ENCODE data around the gene CPNE6. TPM values are rescaled to one million over a fixed set of nuclear protein-coding genes. Genes with fewer than 3 reads are reported as not detected.
A peak's percentile ranks its signal among the peaks of the same experiment; 100 is the strongest.
"Not testable (repeated sequence)": the region's sequence is repeated elsewhere in the genome, so short reads cannot be mapped to it uniquely, and the experiment has no call there.

The CPNE6 gene
- total RNA-seq, 2 experiments from 2014 or later: not detected

- peaks cover 24% of the 10 kb centered on the region for H3K4me1 Mint-ChIP-seq
- H3K27ac Mint-ChIP-seq: no peak overlapping the region
- DNase-seq: no peak
- no peaks in the 10 kb centered on the region for H3K9me3 Mint-ChIP-seq
- no peak overlapping the region for H3K4me3 Mint-ChIP-seq
- H3K36me3 Mint-ChIP-seq (ENCODE audit: low read depth): peaks cover 56% of the 10 kb centered on the region
- H3K27me3 Mint-ChIP-seq: no peaks in the 10 kb centered on the region
- CTCF ChIA-PET: interaction anchor here (9.8 kb wide), 1 partner anchor 10 kb away, joined by 254 read pairs; the partner anchor contains the start of gene PCK2
- POLR2A ChIA-PET: interaction anchor here (1.4 to 8.2 kb wide), 3 partner anchors 8 to 43 kb away, joined by 3 to 149 read pairs (median 15); partner anchors contain the start of genes DCAF11, NRL, PCK2 and PSME2
These were observed 32.1 kb downstream of the CPNE6 start for GRCh38 chr14:24103451-24103850.

- DNase-seq, H3K27me3 Mint-ChIP-seq, H3K27ac Mint-ChIP-seq, H3K4me3 Mint-ChIP-seq, H3K9me3 Mint-ChIP-seq: not testable (repeated sequence)
- ChIA-PET CTCF (interaction anchor here (1.1 to 9.8 kb wide), 4 partner anchors 12 to 98 kb away, joined by 3 to 254 read pairs (median 86); partner anchors contain the start of genes IRF9 and PCK2), POLR2A (interaction anchor here (1.2 to 8.2 kb wide), 7 partner anchors 8 to 55 kb away, joined by 3 to 149 read pairs (median 15); partner anchors contain the start of genes DCAF11, EMC9, IRF9 and NRL)
- H3K4me1 Mint-ChIP-seq: peaks cover 38% of the 10 kb centered on the region
- peaks cover 36% of the 10 kb centered on the region for H3K36me3 Mint-ChIP-seq (ENCODE audit: low read depth)
These were observed 34.4 kb downstream of the CPNE6 start for GRCh38 chr14:24105609-24106239.

GRCh38 chr14:24106672-24107271 lies 35.4 kb downstream of the CPNE6 start:
- Mint-ChIP-seq H3K36me3 (ENCODE audit: low read depth) (peaks cover 31% of the 10 kb centered on the region), H3K9me3 (no peaks in the 10 kb centered on the region), H3K27ac (no peak overlapping the region), H3K27me3 (no peaks in the 10 kb centered on the region), H3K4me1 (peaks cover 43% of the 10 kb centered on the region), H3K4me3 (no peak overlapping the region)
- POLR2A ChIA-PET: interaction anchor here (1.2 to 8.2 kb wide), 10 partner anchors 11 to 54 kb away, joined by 3 to 149 read pairs (median 10); partner anchors contain the start of genes EMC9, IRF9, PCK2 and PSME1
- CTCF ChIA-PET: interaction anchor here (1.1 to 9.8 kb wide), 6 partner anchors 13 to 99 kb away, joined by 3 to 254 read pairs (median 15); partner anchors contain the start of genes IRF9 and PCK2
- no peak for DNase-seq

GRCh38 chr14:24108336-24108874 lies 37.0 kb downstream of the CPNE6 start:
- no peak for DNase-seq
- peak overlapping the region; percentile 8 for H3K4me3 Mint-ChIP-seq
- peaks cover 18% of the 10 kb centered on the region for H3K36me3 Mint-ChIP-seq (ENCODE audit: low read depth)
- H3K9me3 Mint-ChIP-seq: no peaks in the 10 kb centered on the region
- POLR2A ChIA-PET: interaction anchor here (0.5 to 8.2 kb wide), 20 partner anchors 8 to 566 kb away, joined by 3 to 149 read pairs (median 7); partner anchors contain the start of genes CARMIL3, CHMP4A, EMC9 and IRF9
- peaks cover 43% of the 10 kb centered on the region for H3K4me1 Mint-ChIP-seq
- CTCF ChIA-PET: interaction anchor here (0.6 to 9.8 kb wide), 36 partner anchors 10 to 476 kb away, joined by 3 to 254 read pairs (median 5); partner anchors contain the start of genes CARMIL3, CIDEB, EMC9 and IRF9
- no peaks in the 10 kb centered on the region for H3K27me3 Mint-ChIP-seq
- H3K27ac Mint-ChIP-seq: peak overlapping the region; percentile 98

GRCh38 chr14:24110060-24110459 lies 38.7 kb downstream of the CPNE6 start:
- H3K4me3 Mint-ChIP-seq: no peak overlapping the region
- ChIA-PET CTCF (interaction anchor here (0.8 to 9.8 kb wide), 11 partner anchors 16 to 321 kb away, joined by 3 to 254 read pairs (median 5); partner anchors contain the start of genes EMC9, IRF9, PCK2 and PSME1), POLR2A (interaction anchor here (0.6 to 8.2 kb wide), 12 partner anchors 14 to 1608 kb away, joined by 3 to 149 read pairs (median 4); partner anchors contain the start of genes EMC9, IRF9, PCK2 and PSME1)
- peaks cover 43% of the 10 kb centered on the region for H3K4me1 Mint-ChIP-seq
- peaks cover 3% of the 10 kb centered on the region for H3K36me3 Mint-ChIP-seq (ENCODE audit: low read depth)
- H3K27ac Mint-ChIP-seq: no peak overlapping the region
- no peaks in the 10 kb centered on the region for H3K9me3 Mint-ChIP-seq
- no peak for DNase-seq
- H3K27me3 Mint-ChIP-seq: no peaks in the 10 kb centered on the region

GRCh38 chr14:24110523-24110922 lies 39.2 kb downstream of the CPNE6 start:
- Mint-ChIP-seq H3K27me3 (no peaks in the 10 kb centered on the region), H3K9me3 (no peaks in the 10 kb centered on the region), H3K4me1 (peaks cover 47% of the 10 kb centered on the region), H3K4me3 (no peak overlapping the region), H3K36me3 (ENCODE audit: low read depth) (peaks cover 4% of the 10 kb centered on the region), H3K27ac (no peak overlapping the region)
- DNase-seq: no peak
- POLR2A ChIA-PET: interaction anchor here (0.7 to 8.2 kb wide), 10 partner anchors 15 to 58 kb away, joined by 3 to 149 read pairs (median 6); partner anchors contain the start of genes EMC9, IRF9, PCK2 and PSME1
- CTCF ChIA-PET: interaction anchor here (0.8 to 9.8 kb wide), 10 partner anchors 16 to 321 kb away, joined by 3 to 254 read pairs (median 5); partner anchors contain the start of genes EMC9, IRF9, PCK2 and PSME1

GRCh38 chr14:24113379-24113800 lies 42.0 kb downstream of the CPNE6 start:
- ChIA-PET POLR2A (interaction anchor here (0.6 to 12.4 kb wide), 31 partner anchors 8 to 317 kb away, joined by 3 to 448 read pairs (median 9); partner anchors contain the start of genes CARMIL3, CBLN3, CHMP4A and CIDEB), CTCF (interaction anchor here (0.8 to 4.5 kb wide), 12 partner anchors 19 to 793 kb away, joined by 3 to 39 read pairs (median 10); partner anchors contain the start of genes DHRS4, EMC9, IRF9 and PCK2)
- no peaks in the 10 kb centered on the region for H3K9me3 Mint-ChIP-seq
- peaks cover 51% of the 10 kb centered on the region for H3K4me1 Mint-ChIP-seq
- peak overlapping the region; percentile 98 for H3K4me3 Mint-ChIP-seq
- no peak for DNase-seq
- H3K27ac Mint-ChIP-seq: peak overlapping the region; percentile 100
- no peaks in the 10 kb centered on the region for H3K27me3 Mint-ChIP-seq
- peaks cover 28% of the 10 kb centered on the region for H3K36me3 Mint-ChIP-seq (ENCODE audit: low read depth)

GRCh38 chr14:24113801-24114531 lies 42.6 kb downstream of the CPNE6 start:
- Mint-ChIP-seq H3K4me3 (peak overlapping the region; percentile 98), H3K27me3 (no peaks in the 10 kb centered on the region), H3K36me3 (ENCODE audit: low read depth) (peaks cover 34% of the 10 kb centered on the region), H3K27ac (peak overlapping the region; percentile 100), H3K9me3 (no peaks in the 10 kb centered on the region), H3K4me1 (peaks cover 48% of the 10 kb centered on the region)
- ChIA-PET CTCF (interaction anchor here (0.5 to 4.5 kb wide), 23 partner anchors 12 to 793 kb away, joined by 3 to 39 read pairs (median 7); partner anchors contain the start of genes CARMIL3, CIDEB, DHRS4 and EMC9), POLR2A (interaction anchor here (0.8 to 12.4 kb wide), 44 partner anchors 9 to 323 kb away, joined by 3 to 448 read pairs (median 6); partner anchors contain the start of genes CARMIL3, CBLN3, CHMP4A and CIDEB)
- DNase-seq: peak; percentile 86

GRCh38 chr14:24114532-24115421 lies 43.4 kb downstream of the CPNE6 start, which contains the start of the genes DCAF11 and NRL:
Gene DCAF11, plus strand, starts transcription at chr14:24114777. Its CDS starts 818 bp downstream, at chr14:24115595.
Gene NRL, minus strand, starts transcription at chr14:24114949. Its CDS starts 32,101 bp downstream, at chr14:24082848.
- Mint-ChIP-seq H3K4me3 (peak within 1 kb of the TSS; percentile 98), H3K4me1 (peaks cover 42% of the 10 kb centered on the region), H3K9me3 (no peaks in the 10 kb centered on the region), H3K27me3 (no peaks in the 10 kb centered on the region), H3K27ac (peak within 1 kb of the TSS; percentile 100), H3K36me3 (ENCODE audit: low read depth) (peaks cover 42% of the 10 kb centered on the region)
- CTCF ChIA-PET: interaction anchor here (1.0 to 4.5 kb wide), 23 partner anchors 10 to 794 kb away, joined by 3 to 39 read pairs (median 7); partner anchors contain the start of genes CARMIL3, CIDEB, DHRS4 and EMC9
- peak; percentile 98 for DNase-seq
- POLR2A ChIA-PET: interaction anchor here (0.8 to 12.4 kb wide), 47 partner anchors 10 to 327 kb away, joined by 3 to 448 read pairs (median 6); partner anchors contain the start of genes CARMIL3, CBLN3, CHMP4A and CIDEB

GRCh38 chr14:24115422-24116127 lies 44.2 kb downstream of the CPNE6 start:
- Mint-ChIP-seq H3K36me3 (ENCODE audit: low read depth) (peaks cover 45% of the 10 kb centered on the region), H3K4me1 (peaks cover 39% of the 10 kb centered on the region), H3K27ac (peak overlapping the region; percentile 100), H3K4me3 (peak overlapping the region; percentile 98), H3K9me3 (no peaks in the 10 kb centered on the region), H3K27me3 (no peaks in the 10 kb centered on the region)
- no peak for DNase-seq
- ChIA-PET POLR2A (interaction anchor here (0.9 to 12.4 kb wide), 28 partner anchors 9 to 326 kb away, joined by 3 to 448 read pairs (median 10); partner anchors contain the start of genes CARMIL3, CBLN3, CHMP4A and EMC9), CTCF (interaction anchor here (0.6 to 4.5 kb wide), 19 partner anchors 9 to 1350 kb away, joined by 3 to 39 read pairs (median 8); partner anchors contain the start of genes CARMIL3, CIDEB, EMC9 and IRF9)
